ENCODE results near the gene GALNT6. TPM values are rescaled to one million over a fixed set of nuclear protein-coding genes. Genes with fewer than 3 reads are reported as not detected.
A peak's percentile ranks its signal among the peaks of the same experiment; 100 is the strongest.

Gene GALNT6
- total RNA-seq, 3 donors from 2014 or later (not counting 1 experiment from before 2014, with no cell fraction given): 19.3 to 38.5 (median 33.9) TPM

DNA sequence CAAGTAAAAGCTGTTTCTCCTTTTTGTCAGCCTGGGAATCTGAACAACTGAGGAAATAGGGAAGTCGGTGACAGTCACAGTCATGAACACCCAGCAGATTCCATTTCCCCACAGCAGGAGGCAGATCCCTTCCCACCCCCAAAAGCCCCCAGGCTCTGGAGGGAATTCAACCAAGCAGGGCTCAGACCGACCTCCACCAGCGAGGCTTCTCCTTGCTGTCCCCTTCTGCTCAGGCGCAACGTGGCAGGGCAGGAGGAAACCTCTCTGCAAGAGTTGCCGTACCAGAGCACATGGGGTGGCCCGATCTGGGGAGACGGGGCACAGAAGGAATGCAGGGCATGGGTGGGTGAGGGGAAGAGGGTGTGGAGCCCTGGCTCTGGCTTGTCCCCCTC, 319 bp downstream of the GALNT6 start:
- H3K9me3 ChIP-seq (ENCODE audit: control insufficient read depth, insufficient read depth, low read length): no peaks in the 10 kb centered on the region
- peaks cover 73% of the 10 kb centered on the region for H3K4me1 ChIP-seq (ENCODE audit: control insufficient read depth, insufficient read depth, low read length)
- 6% methylated on average over 8 of the region's 8 CpGs for WGBS (ENCODE audit: insufficient coverage)
- TF ChIP-seq, protein P1, sequence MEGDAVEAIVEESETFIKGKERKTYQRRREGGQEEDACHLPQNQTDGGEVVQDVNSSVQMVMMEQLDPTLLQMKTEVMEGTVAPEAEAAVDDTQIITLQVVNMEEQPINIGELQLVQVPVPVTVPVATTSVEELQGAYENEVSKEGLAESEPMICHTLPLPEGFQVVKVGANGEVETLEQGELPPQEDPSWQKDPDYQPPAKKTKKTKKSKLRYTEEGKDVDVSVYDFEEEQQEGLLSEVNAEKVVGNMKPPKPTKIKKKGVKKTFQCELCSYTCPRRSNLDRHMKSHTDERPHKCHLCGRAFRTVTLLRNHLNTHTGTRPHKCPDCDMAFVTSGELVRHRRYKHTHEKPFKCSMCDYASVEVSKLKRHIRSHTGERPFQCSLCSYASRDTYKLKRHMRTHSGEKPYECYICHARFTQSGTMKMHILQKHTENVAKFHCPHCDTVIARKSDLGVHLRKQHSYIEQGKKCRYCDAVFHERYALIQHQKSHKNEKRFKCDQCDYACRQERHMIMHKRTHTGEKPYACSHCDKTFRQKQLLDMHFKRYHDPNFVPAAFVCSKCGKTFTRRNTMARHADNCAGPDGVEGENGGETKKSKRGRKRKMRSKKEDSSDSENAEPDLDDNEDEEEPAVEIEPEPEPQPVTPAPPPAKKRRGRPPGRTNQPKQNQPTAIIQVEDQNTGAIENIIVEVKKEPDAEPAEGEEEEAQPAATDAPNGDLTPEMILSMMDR (IDR thresholded peaks at IDR 0.05): no peak
- no peaks in the 10 kb centered on the region for H3K36me3 Mint-ChIP-seq
- peaks cover 84 to 92% of the 10 kb centered on the region in 2 donors for H3K4me1 Mint-ChIP-seq
- no peaks in the 10 kb centered on the region for H3K9me3 Mint-ChIP-seq
- ATAC-seq (peak; percentile 8 to 27 (median 17)), DNase-seq (peak; percentile 19 to 54)
- H3K4me3 Mint-ChIP-seq: peak overlapping the region; percentile 94
- intact Hi-C loops (cut with micrococcal nuclease): loop anchor here (1.0 kb wide), 1 partner anchor 22 kb away; no protein-coding TSS in a partner anchor
- peak overlapping the region; percentile 72 for H3K27ac ChIP-seq (ENCODE audit: low read length)
- no peaks in the 10 kb centered on the region for H3K27me3 Mint-ChIP-seq (ENCODE audit: low read depth in 2 of 2)
- peak overlapping the region; percentile 89 to 94 for H3K27ac Mint-ChIP-seq
- no peaks in the 10 kb centered on the region for H3K27me3 ChIP-seq (ENCODE audit: control insufficient read depth, insufficient read depth, low read length)
- no peaks in the 10 kb centered on the region for H3K36me3 ChIP-seq (ENCODE audit: control insufficient read depth, insufficient read depth, low read length)
- H3K4me3 ChIP-seq (ENCODE audit: low read length): peak overlapping the region; percentile 63

DNA sequence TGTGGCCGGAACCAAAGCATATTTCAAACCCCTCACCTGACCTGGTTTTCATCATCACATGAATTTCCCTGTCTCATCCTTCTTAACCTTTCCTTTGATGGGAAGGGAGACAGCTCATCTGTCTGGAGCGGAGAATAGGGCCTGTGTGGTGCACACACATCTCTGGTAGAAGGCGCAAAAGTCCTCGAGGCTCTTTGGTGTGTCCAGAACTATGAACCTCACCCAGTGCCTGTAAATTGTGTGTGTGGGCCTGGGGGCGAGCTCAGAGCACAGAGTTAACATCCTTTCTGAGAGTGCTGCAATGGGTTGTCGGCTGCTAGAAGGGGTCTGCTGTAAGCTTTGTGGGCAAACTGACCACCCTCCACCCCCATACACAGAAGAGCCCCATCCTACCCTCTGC, 749 bp downstream of the GALNT6 start:
- Mint-ChIP-seq H3K36me3 (no peaks in the 10 kb centered on the region), H3K4me3 (peak overlapping the region; percentile 94), H3K27me3 (ENCODE audit: low read depth in 2 of 2) (no peaks in the 10 kb centered on the region), H3K9me3 (no peaks in the 10 kb centered on the region), H3K27ac (peak overlapping the region; percentile 89 to 94), H3K4me1 (peaks cover 84 to 92% of the 10 kb centered on the region in 2 donors)
- H3K27ac ChIP-seq (ENCODE audit: low read length): no peak overlapping the region
- DNase-seq (no peak), ATAC-seq (no peak)
- TF ChIP-seq, protein P1 (IDR thresholded peaks at IDR 0.05): no peak
- H3K36me3 ChIP-seq (ENCODE audit: control insufficient read depth, insufficient read depth, low read length): no peaks in the 10 kb centered on the region
- no peaks in the 10 kb centered on the region for H3K9me3 ChIP-seq (ENCODE audit: control insufficient read depth, insufficient read depth, low read length)
- no peaks in the 10 kb centered on the region for H3K27me3 ChIP-seq (ENCODE audit: control insufficient read depth, insufficient read depth, low read length)
- H3K4me1 ChIP-seq (ENCODE audit: control insufficient read depth, insufficient read depth, low read length): peaks cover 68% of the 10 kb centered on the region
- intact Hi-C loops (cut with micrococcal nuclease): no loop called here
- no peak overlapping the region for H3K4me3 ChIP-seq (ENCODE audit: low read length)
- 76% methylated on average over 5 of the region's 6 CpGs for WGBS (ENCODE audit: insufficient coverage)

DNA sequence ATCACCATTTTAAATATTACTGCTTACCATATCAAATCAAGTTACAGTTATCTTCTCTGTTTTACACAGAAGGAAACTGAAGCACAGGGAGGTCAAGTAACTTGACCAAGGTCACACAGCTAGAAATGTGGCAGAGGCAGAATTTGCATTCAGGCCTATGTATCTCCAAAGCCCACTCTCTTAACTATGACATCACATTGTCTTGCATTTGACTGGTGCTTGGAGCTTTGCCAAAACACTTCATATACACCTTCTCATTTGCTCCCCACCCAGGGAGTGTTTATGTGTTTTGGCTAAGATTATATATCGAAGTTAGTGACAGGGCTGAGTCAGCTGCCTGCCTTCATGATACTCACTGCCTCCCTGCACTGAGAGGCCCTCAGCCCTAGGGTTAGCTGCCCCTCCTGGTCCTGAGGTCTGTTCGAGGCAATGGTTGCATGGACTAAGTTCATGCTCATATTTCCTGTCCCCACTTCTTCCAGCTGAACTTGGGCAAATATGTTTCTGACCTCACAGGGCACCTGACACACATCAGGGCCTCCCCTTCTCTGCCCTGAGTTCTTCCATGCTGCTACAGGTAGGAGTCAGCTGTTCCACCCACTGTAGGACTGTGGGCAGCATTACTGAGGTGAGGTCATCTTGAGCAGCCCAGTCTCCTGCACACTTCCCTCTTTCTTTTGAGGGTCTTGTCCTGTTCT, 1.8 kb downstream of the GALNT6 start:
- Mint-ChIP-seq H3K27ac (peak overlapping the region; percentile 89 to 94), H3K4me1 (peaks cover 76 to 86% of the 10 kb centered on the region in 2 donors), H3K9me3 (no peaks in the 10 kb centered on the region), H3K27me3 (ENCODE audit: low read depth in 2 of 2) (no peaks in the 10 kb centered on the region), H3K36me3 (no peaks in the 10 kb centered on the region), H3K4me3 (peak overlapping the region; percentile 31)
- ATAC-seq (no peak), DNase-seq (peak in 1 of 2 donors; percentile 64)
- H3K36me3 ChIP-seq (ENCODE audit: control insufficient read depth, insufficient read depth, low read length): no peaks in the 10 kb centered on the region
- H3K9me3 ChIP-seq (ENCODE audit: control insufficient read depth, insufficient read depth, low read length): no peaks in the 10 kb centered on the region
- 42% methylated on average over 2 of the region's 2 CpGs for WGBS (ENCODE audit: insufficient coverage)
- no peak overlapping the region for H3K4me3 ChIP-seq (ENCODE audit: low read length)
- H3K4me1 ChIP-seq (ENCODE audit: control insufficient read depth, insufficient read depth, low read length): peaks cover 58% of the 10 kb centered on the region
- H3K27me3 ChIP-seq (ENCODE audit: control insufficient read depth, insufficient read depth, low read length): no peaks in the 10 kb centered on the region
- intact Hi-C loops (cut with micrococcal nuclease): no loop called here
- no peak overlapping the region for H3K27ac ChIP-seq (ENCODE audit: low read length)
- TF ChIP-seq, protein P1 (IDR thresholded peaks at IDR 0.05): no peak

Measured in natural killer cell (primary cell).